Measurements from ENCODE around the gene THEM4.
A peak's percentile ranks its signal among the peaks of the same experiment; 100 is the strongest.
"Not testable (repeated sequence)": the region's sequence is repeated elsewhere in the genome, so short reads cannot be mapped to it uniquely, and the experiment has no call there.

THEM4 gene

DNA sequence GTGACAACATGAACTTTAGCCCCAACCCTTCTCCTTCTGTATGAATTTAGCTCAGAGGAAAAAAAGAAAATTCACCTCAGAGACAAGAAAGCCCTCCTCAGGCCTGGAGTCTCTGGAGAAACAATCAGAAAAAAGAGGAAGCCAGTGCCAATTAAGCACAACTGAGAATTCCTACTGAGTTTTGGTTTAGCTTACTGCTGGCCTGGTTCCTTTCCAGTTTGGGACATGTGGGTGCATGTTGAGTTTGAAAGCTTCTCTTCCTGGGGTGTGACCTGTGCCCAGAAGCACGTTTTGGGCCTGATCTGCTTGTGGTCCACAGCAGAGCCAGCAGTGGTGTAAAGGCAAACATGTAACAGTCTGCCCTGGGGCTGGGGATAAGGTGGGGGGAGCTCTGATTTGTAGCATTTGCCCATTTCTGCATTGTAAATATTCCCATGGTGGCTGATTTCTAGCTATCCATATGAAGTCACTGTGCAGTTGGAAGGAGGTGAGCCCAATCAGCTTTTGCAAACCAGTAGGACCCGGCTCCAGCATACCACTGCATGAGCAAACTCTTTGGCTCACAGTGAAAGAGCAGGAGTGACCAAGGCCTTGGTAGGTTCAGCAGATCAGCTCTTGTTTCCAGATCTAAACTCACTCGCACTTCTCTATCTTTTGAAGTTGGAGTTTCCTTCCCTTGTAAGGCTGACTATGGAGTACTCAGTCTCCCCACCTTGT is 51.1 kb downstream of the THEM4 start:
- DNase-seq = no peak

DNA sequence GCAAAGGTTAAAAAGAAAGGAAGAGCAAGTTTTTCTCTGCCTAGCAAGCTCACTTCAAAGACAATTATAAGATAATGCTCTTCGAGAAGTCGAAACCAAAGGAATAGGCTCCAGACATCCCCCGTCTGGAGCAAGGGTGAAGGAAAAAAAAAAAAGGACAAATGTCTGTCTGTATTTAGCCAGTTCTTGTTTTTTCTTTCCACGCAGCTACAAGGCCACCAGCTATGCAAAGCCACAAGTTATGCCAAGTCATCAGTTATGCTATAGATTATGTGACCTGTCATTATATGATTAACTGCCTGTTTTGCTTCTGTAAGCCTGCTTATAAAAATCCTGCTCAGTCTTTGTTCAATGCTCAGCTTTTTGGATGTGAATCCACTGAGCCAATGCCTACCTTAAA is 53.4 kb downstream of the THEM4 start:
- no peak for DNase-seq

DNA sequence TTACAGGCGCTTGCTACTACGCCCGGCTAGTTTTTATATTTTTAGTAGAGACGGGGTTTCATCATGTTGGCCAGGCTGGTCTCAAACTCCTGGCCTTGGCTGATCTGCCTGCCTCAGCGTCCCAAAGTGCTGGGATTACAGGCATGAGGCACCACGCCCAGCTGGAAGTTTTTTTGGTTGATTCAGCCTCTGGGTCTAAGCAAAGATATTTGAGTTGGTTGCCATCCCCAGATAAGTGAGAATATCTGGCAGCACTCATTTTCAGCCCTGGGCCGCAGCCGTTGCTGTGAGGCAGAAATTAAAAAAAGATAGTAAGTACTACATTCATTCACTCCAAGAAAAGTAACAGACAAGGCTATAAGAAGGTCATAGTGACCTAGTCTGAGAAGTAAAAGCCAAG is 53.8 kb downstream of the THEM4 start:
- DNase-seq = not testable (repeated sequence)

DNA sequence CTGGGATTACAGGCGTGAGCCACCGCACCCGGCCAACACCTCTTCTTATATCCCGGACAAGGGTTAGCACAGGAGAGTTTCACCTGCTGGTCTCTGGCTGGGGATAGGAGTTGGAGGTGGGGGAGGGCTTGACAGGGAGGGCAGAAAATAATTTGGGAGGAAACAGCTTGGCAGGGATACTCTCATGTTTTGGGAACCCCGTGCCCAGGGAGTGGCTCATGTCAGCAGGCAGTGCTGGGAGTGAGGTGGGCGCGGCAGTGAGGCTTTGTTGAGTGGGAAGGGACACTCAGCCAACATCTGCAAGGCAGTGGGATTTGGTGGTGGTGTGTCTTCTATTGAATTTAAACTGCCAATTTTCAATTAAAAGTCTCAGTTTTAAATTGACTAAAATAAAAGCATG is 54.7 kb downstream of the THEM4 start:
- DNase-seq = no peak

DNA sequence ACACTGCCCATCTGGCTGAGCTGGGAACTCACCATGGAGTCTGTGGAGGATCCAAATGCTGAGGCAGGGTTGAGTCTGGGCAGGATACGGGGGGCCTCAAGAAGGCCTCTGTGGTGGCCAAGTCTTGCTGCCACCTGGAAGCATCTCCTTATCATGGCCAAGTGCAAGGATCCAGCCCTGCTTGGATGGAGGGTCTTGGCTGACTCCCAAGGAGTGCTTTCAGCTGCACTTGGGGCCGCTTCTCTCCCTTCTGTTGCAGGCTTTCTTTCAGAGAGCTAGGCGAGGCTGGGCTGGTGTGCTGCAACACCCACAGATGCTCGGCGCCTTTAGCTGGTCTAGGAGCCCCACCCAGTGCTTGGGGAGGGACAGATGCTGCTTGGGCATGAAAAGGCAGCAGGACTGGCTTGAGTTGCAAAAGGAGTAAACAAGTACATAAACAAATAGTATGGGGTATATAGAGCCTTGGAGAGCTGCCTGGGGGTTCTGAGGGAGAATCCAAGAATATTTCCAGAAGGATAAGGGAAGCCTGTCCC is 55.8 kb downstream of the THEM4 start, which contains the start of gene THEM5:
THEM5 (minus strand) TSS at position 302 of the 533 bp plus-strand sequence; CDS start at position 155, 147 bp downstream.
- no peak for DNase-seq

DNA sequence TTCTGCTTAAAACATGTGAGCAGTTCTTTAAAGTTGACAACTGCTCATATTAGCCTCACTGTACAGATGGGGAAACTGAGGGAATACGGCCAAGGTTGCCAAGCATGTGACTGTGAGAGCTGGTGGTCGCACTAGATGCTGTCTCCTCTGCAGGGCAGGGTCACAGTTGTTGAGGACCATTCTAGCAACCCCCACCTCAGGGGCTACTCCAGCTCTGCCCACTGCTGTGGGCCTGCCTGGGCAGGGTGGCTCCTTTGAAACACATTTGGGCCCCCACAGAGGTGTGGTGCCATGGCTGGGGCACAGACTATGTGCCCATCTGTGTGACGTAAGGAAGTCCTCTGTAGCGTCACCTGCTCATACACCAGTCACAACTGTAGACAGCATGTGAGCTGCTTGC is 56.6 kb downstream of the THEM4 start:
- DNase-seq = no peak

DNA sequence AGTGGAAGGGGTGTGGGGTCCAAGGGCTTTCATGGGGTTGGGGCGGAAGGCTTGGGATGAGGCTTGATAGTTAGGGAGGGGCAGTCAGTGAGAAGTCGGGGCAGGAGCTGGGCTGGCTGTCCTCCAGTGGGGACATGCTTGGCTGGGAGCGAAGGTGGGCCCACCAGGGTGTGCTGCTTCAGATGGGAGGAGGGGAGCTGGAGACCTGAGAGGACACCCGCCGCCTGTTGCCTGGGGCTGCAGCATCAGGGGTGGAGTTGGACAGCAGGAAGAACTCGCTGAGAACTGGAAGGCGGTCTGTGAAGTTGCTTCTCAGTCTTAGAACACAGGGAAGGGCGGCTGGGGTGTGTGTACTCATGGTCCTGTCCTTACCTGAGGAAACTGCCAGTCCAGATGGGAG is 57.4 kb downstream of the THEM4 start:
- no peak for DNase-seq

DNA sequence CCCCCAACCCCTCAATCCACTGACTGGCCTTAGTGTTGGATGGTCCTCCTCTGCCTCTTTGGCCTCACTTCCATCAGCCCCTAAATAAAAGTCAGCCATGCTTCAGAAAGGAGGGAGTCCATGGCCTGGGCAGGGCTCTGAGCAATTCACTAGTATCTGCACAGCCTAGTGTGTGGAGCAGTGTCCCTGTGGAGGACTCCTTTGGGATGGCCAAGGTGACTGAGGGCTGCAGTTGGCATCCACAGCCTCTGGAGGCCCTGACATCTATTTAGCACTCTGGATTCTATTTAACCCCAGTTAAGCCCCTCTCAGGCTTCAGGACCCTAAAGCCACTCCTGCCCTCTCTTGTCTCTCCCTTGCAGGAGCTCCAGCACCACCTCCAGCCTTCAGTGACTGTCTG is 59.4 kb downstream of the THEM4 start:
- no peak for DNase-seq

DNA sequence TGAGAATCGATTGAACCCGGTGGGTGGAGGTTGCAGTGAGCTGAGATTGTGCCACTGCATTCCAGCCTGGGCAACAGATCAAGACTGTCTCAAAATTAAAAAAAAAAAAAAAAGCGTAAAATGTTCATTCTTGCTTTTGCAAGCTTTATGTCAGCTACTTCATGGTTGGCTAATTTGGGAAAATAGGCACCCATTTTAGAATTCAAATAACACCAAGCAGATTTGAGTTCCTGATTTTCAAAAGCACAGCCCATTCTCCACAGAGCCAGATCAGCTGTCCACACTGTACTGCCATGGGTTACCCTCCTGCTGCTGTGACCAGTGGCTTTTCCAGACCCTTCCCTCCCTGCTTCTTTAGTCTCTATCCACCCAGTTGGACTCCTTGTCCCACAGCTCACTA is 60.2 kb downstream of the THEM4 start:
- DNase-seq = no peak

DNA sequence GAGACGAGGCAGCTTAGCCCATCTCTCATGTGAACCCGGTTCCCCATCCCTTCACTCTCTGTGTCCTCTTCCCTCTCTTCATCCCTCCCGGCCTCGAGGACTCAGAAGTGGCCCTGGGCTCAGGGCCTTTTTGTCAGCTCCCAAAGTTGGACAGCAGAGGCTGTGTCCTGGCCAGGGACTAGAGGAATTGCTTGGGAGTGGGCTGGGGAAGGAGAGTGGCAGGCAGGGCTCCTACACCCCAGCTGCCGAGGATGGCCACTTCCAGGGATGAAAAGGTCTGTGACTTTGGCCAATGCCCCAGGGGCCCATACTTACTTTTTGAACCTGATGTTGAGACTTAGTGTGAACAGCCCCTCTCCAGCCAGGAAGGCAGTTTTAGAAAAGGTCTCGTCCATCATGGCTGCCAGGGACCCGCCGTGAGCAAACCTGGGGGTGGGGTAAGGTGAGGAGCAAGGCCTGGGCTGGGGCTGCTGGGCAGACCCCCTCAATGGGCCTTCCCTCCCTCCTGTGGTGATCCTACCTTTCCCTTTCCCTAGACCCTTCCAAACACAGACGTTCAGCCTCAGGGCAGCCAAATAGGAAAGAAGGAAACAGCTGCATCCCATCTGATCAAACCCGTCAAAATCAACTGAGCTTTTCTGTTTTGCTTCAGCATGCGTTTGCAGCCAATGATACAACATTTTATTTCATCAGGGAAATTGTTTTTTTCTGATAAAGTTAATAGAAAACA is 61.3 kb downstream of the THEM4 start:
- no peak for DNase-seq

DNA sequence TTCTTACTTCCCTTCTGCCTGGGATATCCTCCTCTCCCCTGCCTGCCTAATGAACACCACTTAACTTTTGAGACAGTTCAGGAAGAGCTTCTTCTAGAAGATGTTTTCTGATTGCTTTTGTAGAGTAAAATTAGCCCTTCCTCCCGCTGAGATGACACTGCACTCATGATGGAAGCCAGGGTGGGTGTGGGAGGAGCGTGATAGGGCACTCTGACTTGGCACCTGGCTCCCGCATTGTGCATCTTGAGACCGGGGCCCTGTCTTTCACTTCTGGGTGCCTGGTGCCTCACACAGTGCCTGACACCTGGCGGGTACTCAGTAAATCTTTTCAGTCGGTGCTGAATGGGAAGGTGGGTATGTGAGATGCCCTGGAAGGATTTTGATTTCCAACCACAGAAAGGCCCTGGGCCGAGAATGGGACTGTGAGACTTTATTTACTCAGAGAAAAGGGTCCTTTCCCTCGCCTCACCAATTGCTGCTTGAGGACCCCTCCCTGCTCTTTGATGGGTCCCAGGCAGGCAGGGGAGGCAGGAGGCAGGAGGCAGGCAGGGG is 62.5 kb downstream of the THEM4 start:
- DNase-seq = no peak

DNA sequence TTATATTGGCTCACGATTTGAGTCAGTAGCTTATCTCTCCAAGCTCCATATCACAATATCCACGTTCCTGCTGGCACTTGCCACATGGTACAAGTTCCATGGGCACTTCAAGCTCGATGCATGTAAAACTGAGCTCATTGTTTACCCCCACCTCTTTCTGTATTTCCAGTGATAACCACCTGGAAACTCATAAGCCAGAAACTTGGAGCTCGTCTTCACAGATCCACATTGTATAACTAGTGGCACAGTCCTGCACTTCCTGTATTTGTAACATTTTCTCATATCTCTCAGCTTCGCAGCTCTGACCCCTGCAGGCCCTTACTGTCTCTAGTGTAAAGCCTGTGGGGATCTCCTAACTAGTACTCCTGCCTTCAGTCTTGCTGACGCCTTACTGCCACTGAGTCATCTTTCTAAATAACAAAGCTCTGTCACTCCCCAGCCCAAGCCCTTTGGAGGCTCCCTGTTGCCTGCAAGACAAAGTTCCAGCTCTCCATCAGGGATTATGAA is 63.2 kb downstream of the THEM4 start:
- no peak for DNase-seq

DNA sequence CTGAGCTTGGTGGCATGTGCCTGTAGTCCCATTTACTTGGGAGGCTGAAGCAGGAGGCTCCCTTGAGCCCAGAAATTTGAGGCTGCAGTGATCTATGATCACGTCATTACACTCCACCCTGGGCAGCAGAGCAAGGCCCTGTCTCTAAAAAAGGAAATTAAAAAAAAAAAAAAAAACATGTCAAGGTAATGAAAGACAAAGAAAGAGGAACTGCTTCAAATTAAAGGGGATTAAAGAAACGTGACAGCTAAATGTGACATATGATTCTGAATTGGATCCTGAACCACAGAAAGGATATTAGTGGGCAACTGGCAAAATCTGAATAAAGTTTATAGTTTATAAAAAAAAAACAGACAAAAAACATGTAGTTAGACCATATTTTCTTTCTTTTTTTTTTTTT is 65.9 kb downstream of the THEM4 start:
- no peak for DNase-seq

DNA sequence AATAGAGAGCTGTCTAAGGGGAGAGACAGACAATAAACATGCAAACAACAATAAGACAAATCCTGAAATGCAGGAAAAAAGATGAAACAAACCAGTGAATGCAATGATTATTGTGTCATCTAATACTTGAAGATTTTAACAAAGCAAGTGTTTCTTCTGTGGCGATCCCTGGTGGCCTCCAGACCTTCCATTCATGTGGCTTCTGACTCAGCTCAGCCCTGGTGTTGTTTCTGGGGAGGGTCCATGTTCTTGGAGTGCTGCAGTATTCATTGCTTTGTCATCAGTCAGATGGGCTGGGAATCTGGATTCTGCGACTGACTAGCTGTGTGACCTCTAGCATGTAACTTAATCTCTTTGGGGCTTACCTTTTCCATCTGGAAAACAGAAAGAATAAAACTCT is 68.2 kb downstream of the THEM4 start:
- DNase-seq = no peak

DNA sequence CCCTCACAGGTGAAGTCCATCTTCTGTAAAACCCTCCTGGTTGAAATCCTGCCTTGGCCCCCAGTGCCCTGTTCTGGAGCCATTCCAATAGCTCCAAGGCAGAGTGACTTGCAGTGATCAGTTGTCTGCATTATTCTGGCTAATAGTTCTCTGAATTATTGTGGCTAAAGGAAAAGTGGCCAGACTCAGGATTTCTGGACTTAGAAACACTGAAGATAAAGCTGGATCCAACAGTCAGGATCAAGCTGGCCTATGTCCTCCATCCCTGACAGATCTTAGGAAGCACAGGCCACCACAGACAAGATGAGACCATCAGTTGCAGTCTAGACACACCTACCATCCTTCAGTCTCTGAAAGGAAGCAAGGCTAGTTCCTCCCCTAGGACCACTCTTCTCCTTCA is 68.9 kb downstream of the THEM4 start:
- no peak for DNase-seq

DNA sequence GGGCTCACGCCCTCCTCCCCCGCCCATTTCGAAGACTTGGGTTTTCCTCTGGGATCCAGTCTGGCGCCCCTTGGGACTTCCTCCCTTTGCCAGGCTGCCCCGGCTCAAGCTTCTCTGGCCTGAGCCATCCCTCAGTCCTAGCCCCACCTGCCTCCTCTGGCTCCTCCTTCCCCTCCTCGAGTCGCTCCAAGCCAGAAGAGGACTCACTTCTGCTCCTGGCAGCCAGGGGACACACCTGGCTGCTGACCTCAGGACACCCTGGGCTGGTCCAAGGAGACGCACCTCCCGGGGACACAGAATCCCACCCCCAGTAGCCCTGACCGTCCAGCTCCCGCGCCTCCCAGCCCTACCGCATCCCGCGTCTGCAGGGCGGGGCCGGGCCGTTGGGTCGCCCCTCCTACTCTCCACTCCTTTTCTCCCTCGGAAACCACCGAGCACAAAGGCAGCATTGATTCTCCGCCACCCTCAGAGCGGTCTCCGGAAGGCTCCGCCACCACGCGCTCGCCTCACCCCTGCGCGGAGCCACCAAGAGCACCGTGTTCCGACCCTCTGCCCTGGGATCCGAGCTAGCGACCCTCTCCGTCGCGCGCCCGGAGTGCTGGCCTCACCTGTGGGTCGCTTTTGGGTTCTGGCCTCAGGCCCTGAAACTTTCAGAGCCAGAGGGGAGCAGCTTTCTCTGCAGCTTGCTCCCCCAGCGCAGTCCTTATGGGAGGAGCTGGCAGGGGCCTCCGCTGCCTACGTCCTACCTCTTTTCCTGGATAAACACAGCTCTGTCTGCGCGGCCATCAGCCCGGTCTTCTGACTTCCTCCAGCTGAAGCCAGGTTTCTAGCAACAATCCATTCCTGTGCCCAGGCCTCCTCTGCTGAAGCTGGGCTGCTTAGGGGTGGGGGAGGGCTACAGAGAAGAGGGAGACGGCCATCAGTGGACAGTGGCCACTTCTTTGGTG is 69.6 kb downstream of the THEM4 start, which contains the start of gene C2CD4D:
C2CD4D (minus strand) TSS at position 364 of the 947 bp plus-strand sequence. CDS start 831 bp downstream, outside the sequence.
- DNase-seq = peak; percentile 90 to 92 (median 92)

DNA sequence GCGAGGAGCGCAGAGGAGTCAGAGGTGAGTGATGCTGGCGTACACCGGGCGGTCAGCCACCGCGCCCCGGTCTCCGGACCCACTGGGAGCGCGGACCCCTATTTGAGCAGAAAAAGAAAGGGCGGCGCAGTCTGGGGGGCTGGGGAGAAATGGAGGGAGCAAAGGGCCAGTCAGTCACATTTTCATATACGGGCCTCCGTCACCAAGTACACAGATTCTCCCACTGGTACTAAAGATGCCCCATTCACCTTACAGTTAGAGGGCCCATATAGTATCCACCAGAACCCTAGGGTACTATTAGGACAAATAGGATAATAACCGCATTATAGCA is 70.3 kb downstream of the THEM4 start:
- DNase-seq = no peak

DNA sequence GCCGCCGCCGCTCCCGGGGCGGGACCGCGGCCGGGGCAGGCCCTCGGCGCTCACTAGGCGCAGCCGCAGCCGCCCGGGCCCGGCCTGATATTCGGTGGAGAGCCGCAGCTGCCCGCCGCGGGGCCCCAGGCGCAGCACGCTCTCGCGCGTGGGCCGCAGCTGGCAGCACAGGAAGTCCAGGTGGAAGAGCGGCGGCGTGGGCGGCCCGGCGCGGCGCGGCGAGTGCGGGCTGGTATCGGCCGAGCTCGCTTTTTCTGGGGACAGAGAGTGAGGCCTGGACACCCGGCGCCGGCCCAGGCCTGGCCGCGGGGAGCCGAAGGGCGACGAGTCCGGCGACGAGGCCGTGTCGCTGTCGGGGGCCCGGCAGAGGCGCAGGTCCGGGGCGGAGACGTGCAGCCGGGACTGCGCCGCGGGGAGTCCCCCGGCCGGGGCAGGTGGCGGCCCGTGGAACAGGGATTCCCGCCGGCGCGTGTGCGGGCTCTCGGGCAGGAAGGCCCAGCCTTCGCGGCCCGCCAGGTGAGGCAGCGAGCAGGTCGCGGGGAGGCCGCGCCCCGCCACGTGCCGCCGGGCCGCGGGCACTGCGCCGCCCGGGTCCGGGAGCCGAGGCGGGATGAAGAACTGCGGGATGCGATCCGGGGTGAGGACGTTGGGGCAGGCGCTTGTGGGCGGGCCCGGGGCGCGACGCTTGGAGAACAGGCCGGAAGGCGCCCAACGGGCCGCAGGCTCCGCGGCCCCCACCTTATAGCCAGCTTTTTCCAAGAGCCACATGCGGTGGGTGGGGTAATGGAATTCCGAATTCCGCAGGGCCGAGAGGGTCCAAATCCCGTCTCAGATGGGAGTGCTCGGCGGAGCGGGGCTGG is 70.9 kb downstream of the THEM4 start:
- no peak for DNase-seq

DNA sequence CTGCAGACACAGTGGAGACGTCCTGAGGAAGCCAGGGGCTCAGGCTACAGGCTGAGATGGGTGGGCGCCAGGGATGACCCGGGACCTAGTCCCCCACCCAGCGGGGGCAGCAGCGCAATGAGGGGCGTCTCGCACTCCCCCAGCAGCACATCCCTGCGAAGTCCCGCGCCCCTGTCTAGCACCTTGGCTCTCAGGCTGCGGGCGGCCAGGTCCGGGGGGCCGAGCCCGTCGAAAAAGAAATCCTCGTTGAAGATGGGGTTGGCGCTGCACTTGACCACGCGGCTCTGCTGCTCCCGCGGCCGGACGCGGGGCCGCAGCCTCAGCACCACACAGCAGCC is 71.5 kb downstream of the THEM4 start:
- DNase-seq = no peak

DNA sequence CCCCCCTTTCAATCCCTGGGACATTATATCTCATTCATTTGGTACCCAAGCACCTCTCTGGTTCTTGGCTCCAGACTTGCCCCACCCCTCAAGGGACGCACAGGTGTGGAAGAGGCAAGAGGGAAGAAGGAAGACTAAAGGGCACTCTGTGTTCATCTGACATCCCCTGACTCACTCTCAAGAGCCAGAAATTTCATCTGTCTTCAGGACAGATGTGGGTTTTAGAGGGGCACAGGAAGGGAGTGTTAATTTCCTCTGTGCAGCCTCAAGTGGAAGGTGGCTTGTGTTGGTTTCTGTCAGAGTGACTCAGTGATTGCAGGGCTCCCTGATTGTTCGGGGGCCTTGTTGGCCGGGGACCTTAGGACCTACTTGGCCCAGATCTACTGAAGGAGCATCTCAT is 72.1 kb downstream of the THEM4 start:
- no peak for DNase-seq

DNA sequence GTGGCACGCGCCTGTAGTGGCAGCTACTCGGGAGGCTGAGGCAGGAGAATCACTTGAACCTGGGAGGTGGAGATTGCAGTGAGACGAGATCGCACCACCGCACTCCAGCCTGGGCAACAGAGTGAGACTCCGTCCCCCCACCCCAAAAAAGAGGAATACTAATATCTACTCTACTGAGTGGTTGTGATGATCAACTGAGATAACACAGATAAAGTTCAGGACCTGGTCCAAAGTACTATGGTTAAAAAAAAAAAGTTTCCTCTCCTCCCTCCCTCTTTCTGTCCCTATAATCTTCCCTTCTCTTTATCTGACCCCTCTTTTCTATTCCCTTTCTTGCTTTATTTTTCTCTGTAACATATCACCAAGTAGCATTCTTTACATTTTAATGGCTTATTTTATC is 73.7 kb downstream of the THEM4 start:
- no peak for DNase-seq

DNA sequence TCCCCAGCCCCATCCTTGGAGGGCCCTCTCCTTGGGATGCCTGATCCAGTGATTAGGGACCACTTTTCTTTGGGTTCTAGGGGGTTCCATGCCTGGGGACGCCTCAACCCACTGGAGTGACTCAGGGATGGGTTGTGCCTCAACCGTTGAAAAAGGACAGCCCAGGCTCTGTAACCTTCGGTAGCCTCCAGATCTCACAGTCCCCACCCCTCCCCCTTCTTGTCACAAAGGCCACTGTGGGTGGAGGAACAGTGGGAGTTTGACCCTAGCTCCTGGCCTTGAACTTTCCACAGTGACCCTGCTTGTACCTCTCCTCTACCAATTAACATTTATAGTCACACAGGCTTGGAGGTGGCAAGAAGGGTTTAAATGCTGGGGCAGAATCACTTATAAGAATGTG is 75.1 kb downstream of the THEM4 start:
- DNase-seq = no peak
